H9 (cell line): ENCODE results near the gene CHRNA4. TPM values are rescaled to one million over a fixed set of nuclear protein-coding genes. Genes with fewer than 3 reads are reported as not detected.

Experiments used
- DNase-seq: peaks from one replicate; pipeline ENCODE4 v3.0.0-alpha.2; 2017
- H2AFZ ChIP-seq: one replicate; pipeline ENCODE4 v1.6.1; 2013; ENCODE audit warnings: mild to moderate bottlenecking, low read length, control low read depth, moderate library complexity
- H2AK5ac ChIP-seq: 2 replicates; pipeline ENCODE4 v1.6.1; 2013; ENCODE audit warnings: low read length, control low read depth, mixed read lengths; ENCODE audit not compliant: insufficient read length
- H2BK120ac ChIP-seq: one replicate; pipeline ENCODE4 v1.6.1; 2013; ENCODE audit warnings: low read depth, mild to moderate bottlenecking, low read length, control low read depth, inconsistent platforms; ENCODE audit not compliant: poor library complexity, severe bottlenecking
- H2BK12ac ChIP-seq: 2 replicates; pipeline ENCODE4 v1.6.1; 2013; ENCODE audit warnings: low read length, control low read depth, mixed read lengths, low read depth; ENCODE audit not compliant: insufficient read length
- H2BK15ac ChIP-seq: 2 replicates; pipeline ENCODE4 v1.6.1; 2013; ENCODE audit warnings: low read depth, low read length, control low read depth
- H2BK20ac ChIP-seq: one replicate; pipeline ENCODE4 v1.6.1; 2013; ENCODE audit warnings: low read depth, mild to moderate bottlenecking, low read length, control low read depth, inconsistent platforms; ENCODE audit not compliant: poor library complexity, severe bottlenecking
- H2BK5ac ChIP-seq: 2 replicates; pipeline ENCODE4 v1.6.1; 2013; ENCODE audit warnings: low read length, control low read depth, mixed read lengths; ENCODE audit not compliant: insufficient read length
- H3K14ac ChIP-seq: 2 replicates; pipeline ENCODE4 v1.6.1; 2013; ENCODE audit warnings: low read length, control low read depth; ENCODE audit not compliant: insufficient read depth
- H3K18ac ChIP-seq: 2 replicates; pipeline ENCODE4 v1.6.1; 2013; ENCODE audit warnings: low read depth, mild to moderate bottlenecking, mixed read lengths, low read length, control low read depth; ENCODE audit not compliant: insufficient read length
- H3K23ac ChIP-seq: 2 replicates; pipeline ENCODE4 v1.6.1; 2013; ENCODE audit warnings: low read length, control low read depth, mixed read lengths, low read depth; ENCODE audit not compliant: insufficient read length
- H3K23me2 ChIP-seq: 2 replicates; pipeline ENCODE4 v1.6.1; 2013; ENCODE audit warnings: low read depth, mild to moderate bottlenecking, mixed read lengths, low read length, control low read depth; ENCODE audit not compliant: insufficient read length, poor library complexity, severe bottlenecking
- H3K27ac ChIP-seq: 2 replicates; pipeline ENCODE4 v1.5.1; 2013; ENCODE audit warnings: low read length, control low read depth, mixed read lengths, low read depth; ENCODE audit not compliant: insufficient read length
- H3K27me3 ChIP-seq: 2 replicates; pipeline ENCODE4 v1.6.1; 2013; ENCODE audit warnings: low read length, control low read depth, inconsistent platforms; ENCODE audit not compliant: insufficient read depth
- H3K4ac ChIP-seq: 2 replicates; pipeline ENCODE4 v1.6.1; 2013; ENCODE audit warnings: low read depth, mild to moderate bottlenecking, control low read depth, inconsistent platforms, low read length, moderate library complexity
- H3K4me1 ChIP-seq: 2 replicates; pipeline ENCODE4 v1.6.1; 2013; ENCODE audit warnings: low read length, control low read depth, inconsistent platforms; ENCODE audit not compliant: insufficient read depth
- H3K4me2 ChIP-seq: 2 replicates; pipeline ENCODE4 v1.6.1; 2013; ENCODE audit warnings: low read length, control low read depth, mixed read lengths; ENCODE audit not compliant: insufficient read length, insufficient read depth
- H3K56ac ChIP-seq: 2 replicates; pipeline ENCODE4 v1.6.1; 2013; ENCODE audit warnings: low read depth, mild to moderate bottlenecking, mixed read lengths, low read length, control low read depth; ENCODE audit not compliant: insufficient read length
- H3K79me1 ChIP-seq: 2 replicates; pipeline ENCODE4 v1.6.1; 2013; ENCODE audit warnings: low read depth, mild to moderate bottlenecking, moderate library complexity, low read length, control low read depth, inconsistent platforms; ENCODE audit not compliant: insufficient read depth, poor library complexity, severe bottlenecking
- H3K79me2 ChIP-seq: 2 replicates; pipeline ENCODE4 v1.6.1; 2013; ENCODE audit warnings: low read length, control low read depth, inconsistent platforms; ENCODE audit not compliant: insufficient read depth
- H3K9ac ChIP-seq: 2 replicates; pipeline ENCODE4 v1.6.1; 2013; ENCODE audit warnings: low read length, control low read depth, mixed read lengths; ENCODE audit not compliant: insufficient read length; ENCODE audit errors: extremely low read depth
- H3K9me3 ChIP-seq: one replicate; pipeline ENCODE4 v1.6.1; 2013; ENCODE audit warnings: low read depth, low read length, inconsistent platforms; ENCODE audit not compliant: control insufficient read depth
- H3T11ph ChIP-seq: one replicate; pipeline ENCODE4 v1.6.1; 2013; ENCODE audit warnings: mild to moderate bottlenecking, low read length, control low read depth, inconsistent platforms
- H4K20me1 ChIP-seq: one replicate; pipeline ENCODE4 v1.6.1; 2013; ENCODE audit not compliant: control insufficient read depth, insufficient read length, insufficient read depth
- H4K5ac ChIP-seq: 2 replicates; pipeline ENCODE4 v1.6.1; 2013; ENCODE audit warnings: low read depth, mild to moderate bottlenecking, mixed read lengths, low read length, control low read depth; ENCODE audit not compliant: insufficient read length
- H4K8ac ChIP-seq: replicated peaks from 2 replicates; pipeline ENCODE4 v1.6.1; 2013; ENCODE audit warnings: low read length, control low read depth, mixed read lengths, low read depth; ENCODE audit not compliant: insufficient read length
- H4K91ac ChIP-seq: 2 replicates; pipeline ENCODE4 v1.6.1; 2013; ENCODE audit warnings: low read depth, mild to moderate bottlenecking, moderate library complexity, mixed read lengths, low read length, control low read depth; ENCODE audit not compliant: insufficient read length
- H3K27ac Mint-ChIP-seq, 3 experiments: 2 replicates in 2 of 3; 3 replicates in 1 of 3; pipeline ENCODE4 v1.8.0; 2020 to 2021; ENCODE audit warnings: mixed read lengths in 3 of 3, mild to moderate bottlenecking in 1 of 3, moderate library complexity in 1 of 3
- H3K27me3 Mint-ChIP-seq: 2 replicates; pipeline ENCODE4 v1.8.0; 2021; ENCODE audit warnings: low read depth, mild to moderate bottlenecking, moderate library complexity, mixed read lengths
- H3K36me3 Mint-ChIP-seq, 3 experiments: 2 replicates in 2 of 3; 3 replicates in 1 of 3; pipeline ENCODE4 v1.8.0; 2020 to 2021; ENCODE audit warnings: low read depth in 3 of 3, mixed read lengths in 3 of 3; ENCODE audit not compliant: insufficient read depth in 1 of 3
- H3K4me1 Mint-ChIP-seq, 2 experiments: 2 replicates each; pipeline ENCODE4 v1.8.0; 2020; ENCODE audit warnings: mixed read lengths in 2 of 2
- H3K4me3 Mint-ChIP-seq, 2 experiments: 2 replicates in 1 of 2; 3 replicates in 1 of 2; pipeline ENCODE4 v1.8.0; 2020 to 2021; ENCODE audit warnings: mild to moderate bottlenecking in 2 of 2, mixed read lengths in 2 of 2, moderate library complexity in 1 of 2
- H3K9me3 Mint-ChIP-seq, 2 experiments: 2 replicates in 1 of 2; 3 replicates in 1 of 2; pipeline ENCODE4 v1.8.0; 2020; ENCODE audit warnings: mild to moderate bottlenecking in 2 of 2, mixed read lengths in 2 of 2, moderate library complexity in 1 of 2
- WGBS: extraction: QIAGEN DNeasy Blood & Tissue Kit; methylation state at CpG from one replicate; pipeline ENCODE4 v1.1.7; 2013; ENCODE audit warnings: missing lambda C conversion rate, low lambda C conversion rate, mixed read lengths; ENCODE audit not compliant: insufficient read length; ENCODE audit errors: extremely low coverage; 5-methylcytosine and 5-hydroxymethylcytosine counted together
- total RNA-seq: library from RNA; stranded (reverse); gene quantifications from 2 replicates; pipeline ENCODE4 v1.2.1, GENCODE V29; 2021
- TF ChIP-seq, protein P1 (sequence below): fragments of 200-600 bp; sonication (generic); conservative IDR thresholded peaks from 3 replicates; pipeline ENCODE4 v1.8.0; 2021; ENCODE audit warnings: antibody characterized with exemption, mild to moderate bottlenecking

Gene CHRNA4
- total RNA-seq, 1 experiment from 2014 or later = 2.5 TPM

DNA sequence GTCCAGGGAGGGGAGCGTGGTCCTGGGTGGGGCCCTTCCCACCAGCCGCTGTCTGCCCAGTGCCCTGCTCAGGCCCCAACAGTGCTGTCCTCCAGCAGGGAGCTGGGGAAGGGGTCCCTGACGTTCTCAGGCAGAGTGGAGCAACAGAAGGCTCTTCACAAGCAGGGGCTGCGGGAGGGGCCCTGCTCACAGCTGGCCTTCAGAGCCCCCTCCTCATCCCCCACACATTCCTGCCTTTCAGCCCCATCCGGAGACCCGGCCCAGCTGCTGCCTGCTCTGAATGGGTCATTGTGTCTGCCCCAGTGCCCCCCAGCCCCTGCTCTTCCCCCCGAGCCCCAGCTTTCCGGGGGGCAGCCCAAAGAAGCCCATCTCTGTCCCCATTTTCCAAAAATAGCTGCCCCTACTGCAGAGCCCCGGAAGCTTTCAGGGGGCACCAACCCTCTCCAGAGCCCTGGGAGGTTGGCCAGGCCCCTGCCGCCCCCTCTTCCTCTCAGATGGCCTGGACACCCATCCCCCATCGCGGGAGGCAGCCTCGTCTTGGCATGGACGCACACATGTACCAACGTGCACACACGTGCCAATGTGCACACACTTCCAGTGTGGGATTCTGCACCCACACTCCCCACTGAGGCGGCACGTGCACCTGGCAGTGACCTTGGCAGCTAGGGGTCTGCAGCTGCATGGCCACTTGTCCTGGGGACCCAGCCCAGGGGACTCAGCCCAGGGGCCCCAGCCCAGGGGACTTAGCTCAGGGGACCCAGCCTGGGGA is 64.4 kb downstream of the CHRNA4 start:
- Histone ChIP-seq H3T11ph (no peak overlapping the region), H4K20me1 (no peaks in the 10 kb centered on the region), H2BK20ac (no peak overlapping the region), H4K91ac (no peak overlapping the region), H3K23ac (no peak overlapping the region), H3K56ac (no peak overlapping the region), H2BK5ac (no peak overlapping the region), H4K8ac (no peak overlapping the region), H3K23me2 (no peaks in the 10 kb centered on the region), H3K4me2 (no peak overlapping the region), H2BK15ac (no peak overlapping the region), H3K14ac (no peak overlapping the region), H3K18ac (no peak overlapping the region), H4K5ac (no peak overlapping the region), H3K79me2 (no peaks in the 10 kb centered on the region), H3K9ac (no peak overlapping the region), H2AFZ (no peak overlapping the region), H3K4ac (no peak overlapping the region), H2BK120ac (no peak overlapping the region), H2AK5ac (no peak overlapping the region), H3K79me1 (no peaks in the 10 kb centered on the region), H2BK12ac (no peak overlapping the region), H3K27ac (no peak overlapping the region), H3K9me3 (no peaks in the 10 kb centered on the region), H3K27me3 (no peaks in the 10 kb centered on the region), H3K4me1 (no peaks in the 10 kb centered on the region; the same call in 1 of the 2 replicates)
- no CpG with 5 or more reads among the region's 18 CpGs for WGBS
- Mint-ChIP-seq H3K36me3 (no peaks in the 10 kb centered on the region), H3K4me3 (no peak overlapping the region), H3K27ac (no peak overlapping the region), H3K27me3 (peaks cover 24% of the 10 kb centered on the region), H3K9me3 (no peaks in the 10 kb centered on the region), H3K4me1 (peaks cover 2 to 19% of the 10 kb centered on the region in 2 experiments; a peak in 3 of 4 replicates)
- no peak for DNase-seq
- TF ChIP-seq, protein P1, sequence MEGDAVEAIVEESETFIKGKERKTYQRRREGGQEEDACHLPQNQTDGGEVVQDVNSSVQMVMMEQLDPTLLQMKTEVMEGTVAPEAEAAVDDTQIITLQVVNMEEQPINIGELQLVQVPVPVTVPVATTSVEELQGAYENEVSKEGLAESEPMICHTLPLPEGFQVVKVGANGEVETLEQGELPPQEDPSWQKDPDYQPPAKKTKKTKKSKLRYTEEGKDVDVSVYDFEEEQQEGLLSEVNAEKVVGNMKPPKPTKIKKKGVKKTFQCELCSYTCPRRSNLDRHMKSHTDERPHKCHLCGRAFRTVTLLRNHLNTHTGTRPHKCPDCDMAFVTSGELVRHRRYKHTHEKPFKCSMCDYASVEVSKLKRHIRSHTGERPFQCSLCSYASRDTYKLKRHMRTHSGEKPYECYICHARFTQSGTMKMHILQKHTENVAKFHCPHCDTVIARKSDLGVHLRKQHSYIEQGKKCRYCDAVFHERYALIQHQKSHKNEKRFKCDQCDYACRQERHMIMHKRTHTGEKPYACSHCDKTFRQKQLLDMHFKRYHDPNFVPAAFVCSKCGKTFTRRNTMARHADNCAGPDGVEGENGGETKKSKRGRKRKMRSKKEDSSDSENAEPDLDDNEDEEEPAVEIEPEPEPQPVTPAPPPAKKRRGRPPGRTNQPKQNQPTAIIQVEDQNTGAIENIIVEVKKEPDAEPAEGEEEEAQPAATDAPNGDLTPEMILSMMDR = no peak
